GM03348 (cell line): Measurements from ENCODE around the gene INSIG2.
"Not testable (repeated sequence)": the region's sequence is repeated elsewhere in the genome, so short reads cannot be mapped to it uniquely, and the experiment has no call there.

Experiments
- DNase-seq: peaks from one replicate; pipeline ENCODE4 v3.0.0; 2012; ENCODE audit warnings: low spot score

Gene INSIG2

DNA sequence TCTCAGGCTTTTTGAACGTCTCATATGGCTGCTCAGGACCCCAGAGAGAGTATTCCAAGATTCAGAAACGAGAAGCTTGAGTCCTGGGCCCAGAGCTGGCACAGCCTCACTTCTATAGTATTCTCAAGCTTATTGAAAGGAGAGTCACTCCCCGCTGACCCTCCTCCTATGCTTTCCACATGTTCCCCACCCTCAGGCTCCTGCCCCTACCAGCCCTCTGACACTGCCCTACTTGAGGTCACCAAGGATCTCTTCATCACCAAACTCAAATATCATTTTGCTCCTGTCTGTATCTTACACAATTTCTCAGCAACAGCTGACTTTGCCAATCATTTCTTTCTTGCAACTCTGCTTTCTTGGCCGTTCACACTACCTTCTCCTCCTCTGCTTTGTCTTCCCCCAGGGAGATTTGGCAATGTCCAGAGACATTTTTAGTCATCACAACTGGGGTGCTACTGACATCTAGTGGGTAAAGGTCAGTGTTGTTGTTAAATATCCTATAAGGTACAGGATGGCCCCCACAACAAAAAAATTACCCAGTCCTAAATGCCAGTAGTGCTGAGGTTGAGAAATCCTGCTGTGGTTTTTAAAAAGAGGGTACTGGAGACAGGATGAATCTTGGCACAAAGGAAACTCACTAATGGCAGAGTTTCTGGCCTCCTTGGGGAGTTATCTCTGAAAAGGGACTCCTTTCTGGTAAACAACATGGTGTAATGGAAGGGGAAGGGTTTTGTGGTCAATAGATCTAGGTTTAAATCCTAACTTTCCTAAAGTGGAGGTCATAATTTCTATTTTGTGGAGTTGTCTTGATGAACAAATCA is 26.9 kb upstream of the INSIG2 start:
- DNase-seq = peak; percentile 68

DNA sequence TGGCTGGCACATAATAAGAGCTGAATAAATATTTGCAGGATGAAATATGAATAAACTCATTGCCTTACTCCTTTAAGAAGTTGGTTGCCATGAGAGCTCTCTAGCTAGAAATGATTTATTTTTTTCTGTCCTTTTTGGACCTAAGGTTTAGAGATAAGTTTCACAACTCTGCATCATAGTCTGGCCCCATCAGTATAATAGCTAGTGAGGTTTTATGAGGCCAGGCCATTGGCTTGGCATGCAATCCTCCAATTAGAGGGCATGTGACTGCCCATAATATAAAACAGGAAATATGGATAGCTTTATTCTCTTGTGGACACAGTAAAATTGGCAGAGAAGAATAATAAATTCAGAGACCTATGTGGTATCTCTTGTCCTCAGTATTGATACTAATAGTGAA is 26.2 kb upstream of the INSIG2 start:
- DNase-seq = peak; percentile 21

DNA sequence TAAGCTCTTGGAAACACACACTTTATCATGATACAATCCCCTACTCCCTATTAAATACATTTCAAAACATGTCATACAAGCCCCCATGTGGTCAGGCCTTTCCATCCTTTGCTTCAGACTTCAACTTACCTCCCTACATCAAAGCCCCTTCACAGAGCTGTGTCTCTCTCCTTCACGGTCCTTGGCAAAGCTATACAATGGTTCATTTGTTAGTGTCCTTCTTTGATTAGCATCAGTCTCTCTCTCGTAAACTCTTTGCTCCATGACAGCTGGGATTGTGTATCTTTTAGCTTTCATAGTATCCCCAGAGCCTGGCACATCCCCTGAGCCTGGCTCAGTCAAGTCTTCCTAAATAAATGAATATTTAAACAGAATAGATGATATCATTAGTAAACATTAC is 25.6 kb upstream of the INSIG2 start:
- no peak for DNase-seq

DNA sequence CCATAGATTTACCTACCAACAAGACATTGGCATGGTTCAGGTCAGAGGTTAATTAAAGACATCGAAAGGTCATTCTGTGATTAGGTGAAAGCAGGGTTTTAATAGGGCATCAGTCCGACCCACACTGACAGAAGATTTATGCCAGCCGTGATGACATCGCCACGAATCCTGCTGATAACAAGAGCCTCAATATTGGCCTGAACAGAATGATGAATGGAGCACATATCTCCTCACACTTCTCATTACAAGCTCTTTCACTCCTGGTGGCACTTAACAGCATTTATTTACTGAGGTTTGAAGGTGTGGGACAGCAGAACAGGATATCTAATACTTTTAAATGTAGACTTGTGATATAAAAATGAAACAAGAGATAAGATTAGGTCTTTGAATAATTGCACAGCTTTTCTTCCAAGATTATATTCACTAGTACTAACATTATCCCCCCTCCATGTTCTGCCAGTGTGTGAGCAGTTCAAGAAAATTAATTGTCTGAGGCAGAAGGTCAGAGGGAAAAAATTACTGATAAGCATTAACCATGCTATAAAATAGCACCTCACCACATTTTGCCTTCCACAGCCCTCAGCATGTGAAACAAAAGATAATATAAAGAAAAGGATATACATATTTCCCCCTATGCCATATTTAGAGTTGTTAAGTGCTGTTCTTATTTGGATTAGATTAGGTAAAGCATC is 23.1 kb upstream of the INSIG2 start:
- DNase-seq = no peak

DNA sequence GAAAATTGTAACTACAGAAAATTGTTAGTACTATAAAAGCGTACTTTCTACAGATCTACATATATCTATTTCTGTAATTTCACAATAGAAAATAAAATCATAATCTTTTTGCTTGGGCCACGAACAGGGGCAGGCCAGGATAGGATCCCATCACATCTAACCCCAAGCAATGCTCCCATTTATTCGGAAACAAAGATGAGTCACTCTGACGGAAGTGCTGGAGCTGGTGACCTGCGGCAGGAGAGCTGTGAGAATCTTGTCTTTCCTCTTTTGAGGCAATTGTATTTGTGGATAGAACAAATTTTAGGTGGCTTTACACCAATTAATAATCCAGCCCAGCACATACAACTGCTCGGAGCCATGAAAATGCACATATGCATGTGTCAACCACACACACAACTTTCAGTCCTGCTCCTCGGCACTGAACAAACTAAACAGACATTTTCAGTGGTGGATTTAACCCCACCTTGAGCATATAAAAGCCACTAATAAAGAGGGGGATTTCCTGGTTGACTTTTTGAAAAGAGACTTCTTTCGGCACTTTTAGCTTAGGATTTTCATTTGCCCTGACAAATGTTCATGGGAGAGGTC is 22.3 kb upstream of the INSIG2 start:
- DNase-seq = no peak

DNA sequence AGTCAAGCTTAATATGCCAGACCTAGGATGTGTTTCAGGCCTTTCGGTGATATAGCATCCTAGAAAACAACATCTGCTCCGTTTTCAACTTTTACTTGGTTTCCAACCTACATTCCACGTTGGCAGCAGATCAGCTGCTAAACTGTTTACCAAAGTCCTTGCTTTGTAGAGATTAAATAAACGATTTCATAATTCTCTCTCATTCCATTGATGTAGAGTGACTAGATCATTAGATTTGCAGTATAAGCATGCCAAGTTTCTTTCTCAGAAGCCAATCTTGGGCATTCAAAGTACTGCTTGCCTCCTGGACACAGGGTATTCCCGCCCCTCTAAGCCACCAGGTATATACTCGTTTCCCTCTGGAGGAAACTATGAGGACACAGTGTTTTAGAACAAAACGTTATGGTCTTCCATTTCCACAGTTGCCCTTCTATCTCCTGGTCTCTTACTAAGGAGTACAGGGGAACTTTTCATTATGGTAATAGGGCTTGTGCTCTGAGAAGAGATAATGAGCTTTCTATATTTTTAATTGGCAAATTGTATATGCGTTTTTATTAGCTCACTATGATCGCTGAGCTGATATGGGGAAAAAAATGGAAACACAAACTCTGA is 10.5 kb upstream of the INSIG2 start:
- no peak for DNase-seq

DNA sequence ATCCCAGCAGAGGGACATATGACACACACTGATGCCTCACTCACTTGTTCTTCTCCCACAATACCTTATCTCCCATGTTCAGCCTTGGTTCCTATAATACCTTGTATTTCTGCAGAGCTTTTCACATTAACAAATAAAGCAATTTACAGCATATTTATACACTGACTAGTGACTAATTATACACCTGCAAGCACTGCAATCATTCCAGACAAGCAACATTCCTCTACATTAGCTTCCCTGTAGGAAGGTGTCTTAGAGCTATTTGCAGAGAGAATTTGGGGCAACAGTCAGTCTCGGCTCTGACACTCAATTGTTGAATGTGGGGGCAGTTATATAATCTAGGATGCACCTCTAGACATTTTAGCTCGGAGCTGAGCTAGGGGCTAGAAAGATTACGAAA is 9.5 kb upstream of the INSIG2 start:
- no peak for DNase-seq

DNA sequence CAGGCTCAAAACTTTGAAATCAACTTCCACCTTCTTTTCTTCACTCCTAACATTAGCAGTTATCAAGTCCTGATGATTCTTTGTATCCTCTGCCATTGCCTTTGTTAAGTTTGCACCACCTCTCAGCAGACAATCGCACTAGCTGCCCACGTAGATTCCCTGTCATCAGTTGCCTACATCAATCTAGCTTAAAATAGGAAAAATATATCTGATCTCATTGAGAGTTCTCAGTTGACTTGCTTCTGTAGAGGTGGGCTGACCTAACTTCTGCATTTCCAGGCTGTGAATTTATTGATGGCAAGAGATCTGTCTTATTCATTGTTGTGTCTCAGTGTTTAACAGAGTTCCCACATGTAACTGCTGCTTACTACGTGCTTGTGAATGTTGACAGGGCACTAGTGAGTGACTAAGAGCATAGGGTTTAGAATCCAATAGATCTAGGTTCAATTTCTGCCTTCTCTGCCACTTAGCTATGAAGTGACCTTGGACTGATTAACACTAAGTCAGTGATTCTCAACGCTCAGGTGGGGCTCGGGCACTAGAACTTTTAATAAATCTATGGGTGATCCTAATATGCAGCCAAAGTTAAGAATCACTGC is 3.7 kb upstream of the INSIG2 start:
- DNase-seq = no peak

DNA sequence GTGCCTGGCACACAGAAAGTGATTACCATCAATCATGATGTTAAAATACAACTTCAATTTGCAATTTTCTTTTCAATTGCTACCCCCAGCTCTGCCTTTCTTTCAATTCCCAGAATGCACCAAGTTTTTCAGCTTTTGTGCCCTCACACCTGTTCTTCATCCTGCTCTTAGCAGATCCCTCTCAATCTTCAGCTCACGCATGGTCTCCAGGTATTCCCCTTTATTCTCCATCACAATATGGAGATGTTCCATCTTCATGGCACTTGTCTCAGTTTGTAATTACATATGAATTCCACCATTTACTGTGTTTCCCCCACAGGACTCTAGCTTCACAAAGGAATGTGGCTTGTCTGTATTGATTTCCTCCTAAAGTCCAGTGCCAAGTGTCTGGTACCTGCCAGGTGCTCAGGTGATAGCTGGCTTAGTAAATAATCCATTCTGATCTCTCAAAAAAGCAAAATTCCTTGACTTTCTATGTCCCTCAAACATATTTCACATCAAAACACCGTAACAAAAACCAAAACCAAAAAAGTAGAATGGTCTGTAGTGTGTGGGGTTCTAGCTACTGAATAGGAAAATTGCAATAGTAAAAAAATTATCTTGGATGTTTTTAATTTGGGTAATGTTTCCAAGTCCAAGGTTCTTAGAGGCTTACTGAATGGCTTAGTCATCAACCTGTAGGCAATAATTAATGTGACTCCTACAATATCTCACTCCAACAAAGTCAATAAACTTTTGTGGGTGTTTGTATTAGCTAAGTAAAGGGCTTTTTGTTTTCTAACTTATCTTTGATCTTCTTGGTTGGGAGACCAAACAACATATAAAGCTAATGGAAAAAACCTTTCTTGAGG is 2.9 kb upstream of the INSIG2 start:
- DNase-seq = no peak

DNA sequence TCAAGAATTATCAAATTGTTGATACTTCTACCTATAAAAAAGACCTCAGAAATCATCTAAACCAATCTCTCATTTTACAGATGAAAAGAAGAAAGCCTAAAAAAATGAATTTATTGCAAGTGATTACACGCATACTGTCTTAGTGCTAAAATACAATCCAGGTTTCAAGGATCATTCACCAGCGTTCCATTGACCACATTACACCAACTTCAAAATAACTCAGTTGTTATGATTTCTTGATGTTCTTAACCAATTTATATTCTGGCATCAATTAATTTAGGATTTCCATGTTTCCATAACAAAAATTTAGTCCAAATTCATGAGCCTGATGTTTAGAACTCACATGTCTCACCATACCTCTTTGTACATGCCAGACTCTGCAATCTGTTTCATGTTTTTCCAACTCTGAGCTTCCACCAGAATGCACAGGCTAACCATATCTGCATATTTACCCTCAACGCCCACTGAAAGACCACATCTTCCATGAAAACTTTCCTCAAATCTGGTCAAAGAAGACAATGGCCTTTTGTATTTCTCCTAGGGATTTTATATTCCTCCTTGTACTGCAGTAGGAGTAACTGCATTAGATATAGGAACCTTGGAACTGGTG is 2.1 kb upstream of the INSIG2 start:
- no peak for DNase-seq

DNA sequence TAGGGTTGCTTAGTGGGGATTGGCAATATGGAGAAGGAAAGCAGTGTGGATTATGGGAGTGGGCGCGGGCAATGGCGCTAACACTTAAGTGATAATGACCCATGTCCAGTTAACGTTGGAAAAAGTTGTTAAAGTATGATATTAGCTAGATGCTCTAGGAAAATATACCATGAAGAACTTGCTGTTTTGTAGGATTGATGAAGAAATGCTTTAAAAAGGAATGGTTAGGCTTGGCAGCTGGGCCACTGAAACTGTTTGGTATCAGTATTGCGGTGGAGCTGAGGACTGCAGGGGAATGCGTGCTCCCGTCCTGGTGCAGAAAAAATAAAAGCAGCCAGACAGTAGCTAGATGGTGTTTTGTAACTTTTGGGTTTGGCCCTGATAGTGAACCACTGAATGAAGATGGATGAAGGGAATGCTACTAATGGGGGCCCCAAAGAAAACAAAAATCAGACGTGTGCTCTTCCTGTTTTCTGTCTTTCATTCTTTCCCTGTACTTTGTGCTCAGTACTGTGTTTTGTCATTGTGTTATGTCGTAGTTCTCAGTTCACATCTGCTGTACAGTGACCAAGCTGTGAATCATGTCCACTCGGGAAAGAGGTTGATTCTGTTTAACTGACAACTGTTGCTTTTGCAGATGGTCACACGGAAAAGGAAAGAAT is 999 bp downstream of the INSIG2 start:
- DNase-seq = peak; percentile 73

DNA sequence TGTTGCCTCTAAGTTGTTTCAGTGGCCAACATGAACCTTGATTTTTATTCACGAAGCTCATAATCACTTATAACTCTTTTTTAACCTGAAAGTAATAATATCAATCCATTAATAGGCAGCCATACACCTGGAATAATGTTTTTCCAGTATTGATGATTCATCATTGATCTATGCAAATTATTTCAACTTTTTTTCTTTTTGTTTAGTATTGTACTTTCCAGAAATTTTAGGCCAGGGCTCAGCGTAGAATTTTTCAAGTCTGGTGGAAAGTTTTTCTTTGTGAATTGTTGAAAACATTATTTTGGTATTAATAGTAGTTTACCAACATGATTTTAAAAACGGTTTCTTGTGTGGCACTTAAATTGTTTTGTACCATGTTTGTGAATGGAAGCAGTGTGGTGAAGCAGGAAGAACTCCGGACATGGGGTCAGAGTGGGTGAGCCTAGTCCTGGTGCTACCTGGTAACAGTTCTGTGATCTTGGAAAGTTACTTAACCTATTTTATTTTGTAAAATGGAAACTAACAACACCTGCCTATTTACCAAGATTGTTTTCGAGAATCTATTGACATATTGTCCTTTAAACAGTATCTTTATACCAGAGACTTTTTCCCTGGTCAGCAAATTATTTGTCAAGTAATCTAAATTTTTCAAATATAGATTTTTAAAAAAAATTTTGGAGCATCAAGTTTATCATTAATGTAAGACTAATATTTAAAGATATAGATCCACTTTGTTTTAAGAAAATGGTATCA is 2.3 kb downstream of the INSIG2 start:
- no peak for DNase-seq

DNA sequence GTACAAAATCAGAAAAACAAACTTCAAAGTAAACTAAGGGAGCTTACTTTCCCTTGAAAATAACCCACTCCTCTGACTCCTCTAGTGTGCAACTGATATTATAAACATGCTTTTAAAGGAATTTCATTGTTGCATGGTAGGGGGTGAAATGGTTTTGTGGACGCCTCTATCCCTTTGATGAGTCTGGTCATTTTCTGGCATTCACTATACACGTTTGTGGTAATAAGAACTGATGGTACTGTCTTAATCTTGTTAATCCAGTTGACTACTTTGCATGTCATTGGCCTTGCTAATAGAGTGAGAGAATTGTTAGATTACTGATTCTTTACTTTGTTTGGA is 2.8 kb downstream of the INSIG2 start:
- no peak for DNase-seq

DNA sequence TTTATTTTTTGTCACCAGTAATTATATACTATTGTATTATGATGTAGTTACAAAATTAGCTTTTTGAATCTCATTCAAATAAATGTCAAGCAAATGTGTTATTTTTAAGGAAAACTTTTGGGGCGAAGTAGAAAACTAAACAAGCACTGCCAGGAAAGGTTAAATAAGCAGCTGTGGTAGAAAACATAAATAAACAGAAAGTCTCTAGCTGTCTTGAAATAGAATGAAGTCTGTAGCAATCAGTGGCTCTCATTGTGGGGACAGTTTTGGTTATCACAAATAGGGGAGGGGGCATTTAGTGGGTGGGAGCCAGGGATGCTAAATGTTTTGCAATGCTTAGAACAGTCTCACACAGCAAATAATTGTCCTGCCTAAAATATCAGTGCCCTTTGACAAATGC is 3.4 kb downstream of the INSIG2 start:
- no peak for DNase-seq

DNA sequence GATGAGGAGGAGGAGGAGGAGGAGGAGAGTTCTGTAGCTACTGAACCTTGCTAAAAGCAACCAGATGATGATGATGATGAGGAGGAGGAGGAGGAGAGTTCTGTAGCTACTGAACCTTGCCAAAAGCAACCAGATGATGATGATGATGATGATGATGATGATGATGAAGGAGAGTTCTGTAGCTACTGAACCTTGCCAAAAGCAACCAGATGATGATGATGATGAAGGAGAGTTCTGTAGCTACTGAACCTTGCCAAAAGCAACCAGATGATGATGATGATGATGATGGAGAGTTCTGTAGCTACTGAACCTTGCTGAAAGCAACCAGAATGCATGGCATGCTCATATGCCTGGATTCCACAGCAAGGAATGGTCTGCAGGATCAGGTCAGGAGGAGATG is 5.8 kb downstream of the INSIG2 start:
- not testable (repeated sequence) for DNase-seq

DNA sequence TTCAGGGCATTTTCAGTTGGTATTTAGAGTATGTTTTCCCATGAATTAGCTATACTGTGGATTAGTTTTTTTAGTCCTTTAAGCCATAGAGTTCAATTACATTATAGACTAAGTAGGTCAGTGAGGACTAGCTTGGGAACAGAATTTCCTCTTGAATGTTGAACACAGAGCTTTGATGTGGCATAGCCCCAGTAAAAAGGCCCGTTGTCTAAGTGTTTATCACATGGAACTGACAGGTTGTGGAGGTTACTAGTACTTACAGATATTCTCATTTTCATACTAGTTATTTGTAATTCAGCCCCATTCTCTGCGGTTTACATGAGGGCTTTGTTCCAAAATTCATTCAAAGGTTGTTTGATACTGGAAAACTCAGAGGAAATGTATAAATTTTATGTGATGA is 6.2 kb downstream of the INSIG2 start:
- DNase-seq = no peak

DNA sequence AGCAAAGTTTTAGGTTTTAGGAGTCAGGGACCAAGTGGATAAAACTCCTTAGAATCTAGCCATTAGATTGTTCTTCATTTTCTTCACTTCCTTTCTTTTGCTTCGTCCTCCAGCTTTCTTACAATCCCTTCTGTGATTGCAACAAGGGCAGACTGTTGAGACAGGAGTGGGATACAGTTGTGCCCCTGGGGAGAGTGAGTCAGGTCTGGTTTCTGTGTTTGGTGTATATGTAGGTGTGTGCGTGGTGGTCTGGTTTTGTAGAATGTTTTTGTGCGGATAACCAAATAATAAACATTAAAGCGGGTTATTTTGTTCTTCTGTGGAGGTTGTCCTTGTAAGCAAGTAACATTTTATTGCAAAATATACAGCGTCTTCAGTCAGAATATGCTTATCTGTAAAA is 7.3 kb downstream of the INSIG2 start:
- DNase-seq = no peak

DNA sequence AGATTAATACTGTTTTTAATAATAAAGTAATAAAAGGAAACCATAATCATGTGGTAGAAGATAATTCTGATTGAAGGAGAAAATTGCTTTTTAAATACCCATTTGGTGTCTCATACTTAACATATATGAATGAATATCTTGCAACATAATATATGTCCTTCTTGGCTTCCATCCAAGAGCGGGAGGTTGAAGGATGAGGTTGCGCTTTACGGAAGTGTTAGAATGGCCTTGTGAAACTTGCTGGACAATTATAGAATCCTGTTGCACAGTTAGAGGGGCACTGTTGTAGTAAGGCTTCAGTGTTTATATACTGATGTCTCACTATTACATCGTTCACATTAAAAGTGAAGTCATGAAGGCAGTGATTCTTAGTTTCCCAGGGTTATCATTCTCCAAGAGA is 9.4 kb downstream of the INSIG2 start:
- DNase-seq = no peak

DNA sequence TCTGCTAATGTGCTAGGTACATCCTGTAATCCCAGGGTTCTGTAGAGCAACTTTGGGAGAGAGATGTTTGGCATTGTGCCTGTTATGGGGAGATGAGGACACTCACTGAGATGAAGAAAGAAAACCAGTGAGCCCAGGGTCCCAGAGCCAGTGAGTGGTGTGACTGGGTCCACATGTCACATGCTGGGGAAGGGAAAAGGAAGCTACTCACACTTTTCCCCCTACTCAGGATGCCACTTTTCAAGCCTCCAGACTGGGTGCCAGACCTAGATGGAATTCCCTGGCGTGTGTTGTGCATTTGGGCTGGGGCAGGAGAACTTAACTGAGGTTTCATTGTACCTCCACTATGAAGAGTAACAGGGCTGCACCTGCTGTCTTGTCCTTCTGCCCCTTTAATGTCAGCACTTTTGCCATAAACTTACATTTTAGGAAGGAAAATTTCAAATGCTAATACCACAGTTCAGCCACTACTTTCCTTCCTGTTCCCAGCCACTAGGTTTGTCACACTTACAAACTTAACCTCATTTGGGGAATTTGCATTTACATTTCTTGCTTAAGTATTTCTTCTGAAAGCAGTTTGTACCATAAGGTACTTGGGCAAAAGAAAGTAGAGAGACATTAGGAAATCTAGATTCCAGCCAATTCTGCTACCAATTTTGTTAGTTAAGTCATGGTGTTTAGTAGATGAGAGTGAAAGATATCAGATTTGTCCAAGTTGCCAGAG is 10.2 kb downstream of the INSIG2 start:
- no peak for DNase-seq
